ENCODE measurements around the gene USP3. TPM values are rescaled to one million over a fixed set of nuclear protein-coding genes. Genes with fewer than 3 reads are reported as not detected.

USP3 gene
- total and polyA plus RNA-seq, 9 of the 15 experiments (the other 6 are each of a cell fraction or from before 2014, with no cell fraction given) = 17.3 to 54.3 (median 34.8) TPM

GRCh38 chr15:63484433-63485186, 19.8 kb upstream of the USP3 start:
- no TSS peak for BruUV-seq (replicated peaks)
- intact Hi-C loops (cut with micrococcal nuclease) (loop anchor here (5.0 kb wide), 1 partner anchor 113 kb away; the partner anchor contains the start of gene FBXL22), in situ Hi-C loops (cut with MboI) (no loop called here)
- Histone ChIP-seq H3K9ac (ENCODE audit: insufficient read depth in 1 of 2, low read depth in 2 of 2, low read length in 2 of 2) (no peak overlapping the region), H3K4me1 (replicated peaks in 1 of 2; ENCODE audit: control insufficient read depth in 2 of 2, insufficient read depth in 2 of 2, low read length in 2 of 2) (peaks cover 4 to 16% of the 10 kb centered on the region in 2 experiments; a peak in 4 of 5 replicates), H2AFZ (ENCODE audit: low read depth, low read length) (no peak overlapping the region), H3K27ac (ENCODE audit: extremely low read depth, low read depth, low read length) (no peak overlapping the region), H4K20me1 (replicated peaks; ENCODE audit: control insufficient read depth, insufficient read depth, low read length) (no peaks in the 10 kb centered on the region), H3K9me1 (ENCODE audit: control insufficient read depth, insufficient read depth, low read length) (no peaks in the 10 kb centered on the region), H3K36me3 (ENCODE audit: control insufficient read depth, insufficient read depth, low read length) (no peaks in the 10 kb centered on the region), H3K4me2 (ENCODE audit: insufficient read depth, low read length) (no peak overlapping the region), H3K4me3 (no peak overlapping the region), H3K79me2 (ENCODE audit: control insufficient read depth, insufficient read depth, low read length) (no peaks in the 10 kb centered on the region), H3K27me3 (ENCODE audit: control insufficient read depth in 2 of 2, insufficient read depth in 2 of 2, low read length in 2 of 2) (no peaks in the 10 kb centered on the region), H3K9me3 (replicated peaks; ENCODE audit: control insufficient read depth, insufficient read depth, low read depth, low read length) (no peaks in the 10 kb centered on the region)
- DNase-seq (ENCODE audit: extremely low read depth in 1 of 4, low spot score in 3 of 4) (no peak), ATAC-seq (no peak), FAIRE-seq (no peak)
- WGBS (ENCODE audit: insufficient coverage, low coverage, missing lambda C conversion rate) = 54% methylated on average over 6 of the region's 6 CpGs
- POLR2A ChIA-PET = interaction anchor here (0.6 to 1.9 kb wide), 5 partner anchors 8 to 27 kb away, joined by 3 to 5 read pairs (median 3); partner anchors contain the start of gene USP3
- CTCF ChIA-PET (ENCODE audit: low intra/inter-chr PET ratio) = no interaction called here
- peak; percentile 40; the same call in 1 of the 2 replicates for TF ChIP-seq ZNF316 (IDR thresholded peaks at IDR 0.05)
- no peak for TF ChIP-seq THAP12 (CRISPR knock-in tag; IDR thresholded peaks at IDR 0.05)
- TF ChIP-seq ZNF146 (CRISPR knock-in tag; IDR thresholded peaks at IDR 0.05; ENCODE audit: unreplicated experiment) = no peak
- TF ChIP-seq SIX5 (IDR thresholded peaks at IDR 0.05; ENCODE audit: borderline replicate concordance in 1 of 2, insufficient read depth in 1 of 2, low read depth in 1 of 2, low read length in 2 of 2) = no peak
- TF ChIP-seq JUND (IDR thresholded peaks at IDR 0.05; ENCODE audit: borderline replicate concordance, low read depth, low read length) = no peak
- TF ChIP-seq JUND (tag; IDR thresholded peaks at IDR 0.05; ENCODE audit: borderline replicate concordance, low read depth, low read length) = 0 out of 3 replicates have a peak, but pooled peaks have one; percentile 11
- 0 out of 2 replicates have a peak, but pooled peaks have one; percentile 47 for TF ChIP-seq ADNP (tag; IDR thresholded peaks at IDR 0.05)
- TF ChIP-seq ZNF77 (CRISPR knock-in tag; IDR thresholded peaks at IDR 0.05) = no peak
- no peak for TF ChIP-seq ZNF212 (CRISPR knock-in tag; IDR thresholded peaks at IDR 0.05)
- 0 out of 2 replicates have a peak, but pooled peaks have one; percentile 21 for TF ChIP-seq L3MBTL2 (IDR thresholded peaks at IDR 0.05)
- no peak for TF ChIP-seq RAD21 (CRISPR knock-in tag; conservative IDR thresholded peaks at IDR 0.05 in 1 of 2, IDR thresholded peaks at IDR 0.05 in 1 of 2)
- TF ChIP-seq C11orf30 (IDR thresholded peaks at IDR 0.05; ENCODE audit: low read depth) = 0 out of 2 replicates have a peak, but pooled peaks have one; percentile 37
- no peak for TF ChIP-seq ZNF197 (CRISPR knock-in tag; IDR thresholded peaks at IDR 0.05; ENCODE audit: low read depth)
- TF ChIP-seq PYGO2 (tag; IDR thresholded peaks at IDR 0.05) = no peak
- no peak for TF ChIP-seq NR2C2 (CRISPR knock-in tag; IDR thresholded peaks at IDR 0.05)
- peak; percentile 28; the same call in 1 of the 2 replicates for TF ChIP-seq NR2C2 (tag; IDR thresholded peaks at IDR 0.05)

All from K562 (cell line).